HG02571 (cell line): ENCODE measurements around the gene ABCA5.
A peak's percentile ranks its signal among the peaks of the same experiment; 100 is the strongest.

Experiments
- ATAC-seq: cut with Tn5 transposase; IDR thresholded peaks from one replicate; pipeline ENCODE4 v1.9.1; 2021; ENCODE audit warnings: mild to moderate bottlenecking, moderate library complexity; ENCODE audit not compliant: unreplicated experiment

Gene ABCA5

GRCh38 chr17:69267219-69267618, 59.7 kb downstream of the ABCA5 start:
- no peak for ATAC-seq

- no peak for ATAC-seq
These were observed 61.1 kb downstream of the ABCA5 start for GRCh38 chr17:69265873-69266272.

GRCh38 chr17:69254187-69254586, 72.7 kb downstream of the ABCA5 start:
- no peak for ATAC-seq

GRCh38 chr17:69250641-69251040, 76.3 kb downstream of the ABCA5 start:
- no peak for ATAC-seq

GRCh38 chr17:69246726-69247375, 80.1 kb downstream of the ABCA5 start:
- no peak for ATAC-seq

- no peak for ATAC-seq
These were observed 80.7 kb downstream of the ABCA5 start for GRCh38 chr17:69246202-69246601.

- no peak for ATAC-seq
These were observed 81.3 kb downstream of the ABCA5 start for GRCh38 chr17:69245617-69246016.

- ATAC-seq: no peak
These were observed 87.0 kb downstream of the ABCA5 start for GRCh38 chr17:69239611-69240600.

- ATAC-seq: no peak
These were observed 90.0 kb downstream of the ABCA5 start for GRCh38 chr17:69236946-69237345.

GRCh38 chr17:69236464-69236863, 90.5 kb downstream of the ABCA5 start:
- no peak for ATAC-seq

- peak; percentile 85 for ATAC-seq
These were observed 91.4 kb downstream of the ABCA5 start for GRCh38 chr17:69235338-69236058.

- no peak for ATAC-seq
These were observed 94.3 kb downstream of the ABCA5 start for GRCh38 chr17:69232650-69233049.

GRCh38 chr17:69231521-69231920, 95.4 kb downstream of the ABCA5 start:
- no peak for ATAC-seq

GRCh38 chr17:69230939-69231338, 96.0 kb downstream of the ABCA5 start:
- ATAC-seq: no peak

GRCh38 chr17:69228576-69228975, 98.4 kb downstream of the ABCA5 start, which contains the start of gene ABCA10:
ABCA10 (minus strand) TSS chr17:69228824; CDS start chr17:69225358, 3,466 bp downstream.
- no peak for ATAC-seq

GRCh38 chr17:69228018-69228417, 98.9 kb downstream of the ABCA5 start:
- ATAC-seq: no peak

GRCh38 chr17:69227541-69227940, 99.4 kb downstream of the ABCA5 start:
- no peak for ATAC-seq

GRCh38 chr17:69223809-69224208, 103.1 kb downstream of the ABCA5 start:
- peak; percentile 75 for ATAC-seq

- no peak for ATAC-seq
These were observed 104.2 kb downstream of the ABCA5 start for GRCh38 chr17:69222707-69223258.

GRCh38 chr17:69220098-69220497, 106.8 kb downstream of the ABCA5 start:
- no peak for ATAC-seq

GRCh38 chr17:69218986-69219385, 107.9 kb downstream of the ABCA5 start:
- ATAC-seq: no peak
